GM13977 (cell line): ENCODE results near the gene QKI.
"Not testable (repeated sequence)": the region's sequence is repeated elsewhere in the genome, so short reads cannot be mapped to it uniquely, and the experiment has no call there.

ENCODE experiments used
- DNase-seq: peaks from one replicate; pipeline ENCODE4 v3.0.0; 2012; ENCODE audit warnings: low spot score
- in situ Hi-C: fragments of 300-500 bp; cut with MboI; formaldehyde crosslinking; loops from one replicate; pipeline ENCODE4 v1.12.0; 2022; ENCODE audit warnings: low sequenced_read_pairs, low pct_unique_long_range_greater_than_20kb, mixed read lengths, inconsistent platforms; ENCODE audit not compliant: unreplicated experiment
- TF ChIP-seq, protein P1 (sequence below): IDR thresholded peaks from 2 replicates; pipeline ENCODE4 v1.5.1; 2012; ENCODE audit warnings: mild to moderate bottlenecking, control low read depth; ENCODE audit not compliant: insufficient read depth; ENCODE audit errors: extremely low read depth, missing control alignments

QKI gene

DNA sequence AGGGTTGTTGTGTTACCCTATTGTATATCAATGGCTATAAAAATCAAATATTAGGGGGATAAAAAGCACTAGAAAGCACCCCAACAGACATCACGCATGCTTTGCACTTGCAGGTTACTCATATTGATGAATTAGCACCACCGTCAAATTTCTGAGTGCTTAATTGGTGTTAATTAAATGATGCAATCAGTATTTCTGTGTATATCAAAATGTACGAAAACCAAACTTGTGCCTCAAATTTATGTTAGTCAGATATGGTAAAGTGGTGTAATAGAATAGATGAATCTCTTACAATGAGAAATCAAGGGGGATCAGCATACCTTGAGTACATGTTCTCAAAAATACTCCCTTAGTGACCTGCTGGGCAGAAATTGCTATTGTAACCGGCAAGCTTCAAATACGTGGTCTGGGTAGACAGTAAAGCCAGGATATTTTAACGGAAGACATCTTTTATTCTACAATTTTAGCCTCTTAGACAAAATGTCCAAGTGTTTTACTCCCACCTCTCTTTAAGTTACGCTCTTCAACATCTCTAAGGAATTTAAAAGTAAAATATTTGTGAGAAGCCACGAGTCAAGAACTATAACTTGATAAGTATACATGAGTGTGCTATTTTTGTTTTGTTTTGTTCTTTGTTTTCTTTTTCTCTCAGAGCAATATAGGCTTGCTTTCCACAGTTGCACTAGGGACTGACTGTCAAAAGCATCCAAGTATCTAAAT lies 166.0 kb downstream of the QKI start:
- DNase-seq: no peak
- TF ChIP-seq, protein P1, sequence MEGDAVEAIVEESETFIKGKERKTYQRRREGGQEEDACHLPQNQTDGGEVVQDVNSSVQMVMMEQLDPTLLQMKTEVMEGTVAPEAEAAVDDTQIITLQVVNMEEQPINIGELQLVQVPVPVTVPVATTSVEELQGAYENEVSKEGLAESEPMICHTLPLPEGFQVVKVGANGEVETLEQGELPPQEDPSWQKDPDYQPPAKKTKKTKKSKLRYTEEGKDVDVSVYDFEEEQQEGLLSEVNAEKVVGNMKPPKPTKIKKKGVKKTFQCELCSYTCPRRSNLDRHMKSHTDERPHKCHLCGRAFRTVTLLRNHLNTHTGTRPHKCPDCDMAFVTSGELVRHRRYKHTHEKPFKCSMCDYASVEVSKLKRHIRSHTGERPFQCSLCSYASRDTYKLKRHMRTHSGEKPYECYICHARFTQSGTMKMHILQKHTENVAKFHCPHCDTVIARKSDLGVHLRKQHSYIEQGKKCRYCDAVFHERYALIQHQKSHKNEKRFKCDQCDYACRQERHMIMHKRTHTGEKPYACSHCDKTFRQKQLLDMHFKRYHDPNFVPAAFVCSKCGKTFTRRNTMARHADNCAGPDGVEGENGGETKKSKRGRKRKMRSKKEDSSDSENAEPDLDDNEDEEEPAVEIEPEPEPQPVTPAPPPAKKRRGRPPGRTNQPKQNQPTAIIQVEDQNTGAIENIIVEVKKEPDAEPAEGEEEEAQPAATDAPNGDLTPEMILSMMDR: no peak
- in situ Hi-C loops: no loop called here

DNA sequence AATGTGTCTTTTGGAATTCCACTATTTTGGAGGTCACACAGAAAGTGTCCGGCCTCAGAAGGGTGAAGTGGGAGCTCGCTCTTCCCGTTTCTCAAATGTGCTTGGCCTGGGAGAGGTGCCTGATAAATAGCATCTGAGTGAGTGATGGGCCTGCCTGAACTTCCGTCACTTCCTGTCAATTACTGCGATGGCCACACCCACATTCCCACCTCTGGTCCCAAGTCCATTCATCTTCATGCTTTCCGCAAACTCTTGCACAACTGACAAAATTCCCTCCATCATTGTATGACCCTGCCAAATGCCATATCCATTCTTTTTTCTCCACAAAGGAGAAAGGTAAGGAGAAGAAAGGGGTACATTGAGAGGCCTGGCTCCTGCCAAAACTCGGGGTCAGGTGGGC lies 169.0 kb downstream of the QKI start:
- TF ChIP-seq, protein P1: no peak
- in situ Hi-C loops: no loop called here
- DNase-seq: no peak

DNA sequence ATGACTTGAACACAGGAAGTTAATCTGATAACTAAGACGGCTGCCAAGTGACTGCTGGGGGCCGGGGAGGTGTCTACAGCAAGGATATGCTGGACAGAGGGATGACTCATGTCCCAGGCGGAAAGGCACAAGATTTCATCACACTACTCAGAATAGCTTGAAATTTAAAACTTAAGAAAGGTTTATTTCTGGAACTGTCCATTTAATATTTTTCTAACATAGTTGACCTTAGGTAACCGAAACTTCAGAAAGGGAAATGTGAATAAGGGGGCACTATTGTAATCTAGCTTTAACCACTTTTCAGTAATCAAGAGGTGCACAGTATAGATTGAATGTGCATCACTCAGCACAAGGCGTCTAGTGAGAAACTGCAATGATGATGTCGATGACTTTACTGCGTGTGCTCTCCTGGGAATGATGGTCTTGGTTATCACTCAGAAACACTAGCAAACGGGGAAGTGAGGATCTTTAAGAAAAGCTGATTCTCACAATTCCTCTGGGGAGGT lies 171.5 kb downstream of the QKI start:
- TF ChIP-seq, protein P1: no peak
- in situ Hi-C loops: no loop called here
- no peak for DNase-seq

DNA sequence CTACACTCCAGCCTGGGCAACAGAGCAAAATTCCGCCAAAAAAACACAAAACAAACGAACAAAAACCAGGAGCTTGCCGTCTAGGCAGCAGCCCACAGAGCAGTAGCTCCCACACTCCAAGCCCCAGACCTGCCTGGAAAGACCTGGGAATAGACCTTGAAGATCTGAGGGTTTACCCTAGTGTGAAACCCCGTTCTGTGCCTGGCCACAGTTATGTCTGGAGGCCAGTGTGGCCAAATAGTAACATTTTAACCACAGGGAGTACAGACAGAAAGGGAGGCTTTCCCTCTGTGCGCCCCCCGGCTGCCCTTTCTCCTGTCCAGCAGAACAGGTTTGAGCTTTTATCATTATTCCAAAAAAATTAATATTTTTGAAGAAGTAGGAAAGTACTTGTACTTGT lies 172.4 kb downstream of the QKI start:
- DNase-seq: no peak
- in situ Hi-C loops: no loop called here
- TF ChIP-seq, protein P1: no peak

DNA sequence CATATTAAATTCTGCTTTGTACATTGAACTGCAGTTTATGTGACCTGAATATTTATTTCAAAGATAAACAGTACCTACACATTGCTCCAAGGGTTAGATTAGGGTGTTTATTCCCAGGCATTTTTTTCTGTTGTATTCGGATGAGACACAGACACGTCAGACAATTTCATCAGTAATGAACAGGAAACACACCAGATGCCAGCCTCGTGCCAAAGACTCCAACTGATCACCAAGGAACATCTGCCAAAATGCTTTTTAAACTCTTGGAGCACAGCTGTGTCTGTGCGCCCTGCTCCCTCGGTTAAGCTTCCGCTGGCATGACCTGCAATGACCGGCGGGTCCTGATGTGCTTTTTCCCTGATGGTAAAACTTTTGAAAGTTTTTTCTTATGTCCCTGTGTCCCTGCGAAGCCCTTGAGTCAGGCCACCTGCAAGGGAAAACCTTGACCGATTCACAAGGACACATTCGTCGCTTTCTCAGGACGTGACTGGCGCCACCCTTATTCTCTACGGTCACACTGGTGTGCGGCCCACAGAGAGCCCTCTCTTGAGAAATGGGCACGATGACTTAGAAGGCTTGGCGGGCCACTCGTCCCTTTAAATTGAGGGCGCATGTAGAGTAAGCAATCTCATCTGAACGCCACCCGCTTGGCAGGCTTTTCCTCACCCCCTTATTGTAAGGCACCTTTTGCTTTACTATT lies 173.9 kb downstream of the QKI start:
- in situ Hi-C loops: no loop called here
- TF ChIP-seq, protein P1: no peak
- DNase-seq: no peak

DNA sequence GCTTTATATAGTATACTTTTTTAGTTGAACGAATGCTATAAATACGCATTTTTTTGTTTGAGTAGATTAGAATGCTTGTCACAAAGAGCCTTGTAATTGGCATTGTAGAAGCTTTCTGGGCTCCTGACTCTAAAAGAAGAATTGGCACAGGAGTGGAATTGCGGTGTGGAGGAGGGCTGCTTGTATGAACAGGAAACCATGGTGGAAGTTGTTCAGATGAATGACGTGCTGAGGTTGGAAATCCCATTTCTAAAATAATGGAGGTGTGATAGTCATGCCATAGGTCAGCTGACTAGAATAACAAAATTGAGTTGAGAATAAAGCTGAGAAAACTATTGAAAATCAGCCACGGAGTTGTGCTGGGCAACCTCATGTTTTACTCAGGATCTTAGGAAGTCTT lies 174.9 kb downstream of the QKI start:
- TF ChIP-seq, protein P1: no peak
- in situ Hi-C loops: no loop called here
- DNase-seq: no peak

DNA sequence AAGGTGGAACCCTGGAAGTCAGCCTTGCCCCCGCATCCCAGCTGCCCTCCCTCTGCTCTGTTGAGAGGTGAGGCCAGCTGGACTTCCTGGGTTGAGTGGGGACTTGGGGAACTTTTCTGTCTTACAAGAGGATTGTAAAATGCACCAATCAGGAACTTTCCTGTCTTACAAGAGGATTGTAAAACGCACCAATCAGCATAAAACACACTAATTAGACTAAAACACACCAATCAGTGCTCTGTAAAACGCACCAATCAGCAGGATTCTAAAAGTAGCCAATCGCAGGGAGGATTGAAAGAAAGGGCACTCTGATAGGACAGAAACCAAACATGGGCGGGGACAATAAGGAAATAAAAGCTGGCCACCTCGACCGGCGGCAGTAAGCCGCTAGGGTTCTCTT lies 175.6 kb downstream of the QKI start:
- in situ Hi-C loops, DNase-seq: not testable (repeated sequence)
